Inflammatory macrophage (primary cell): ENCODE measurements around the gene DESI2.
"Not testable (repeated sequence)": the region's sequence is repeated elsewhere in the genome, so short reads cannot be mapped to it uniquely, and the experiment has no call there.

Experiments
- DNase-seq, 2 donors: peaks; one replicate each; pipeline ENCODE4 v3.0.0-alpha.2; 2020 to 2022

The DESI2 gene

DNA sequence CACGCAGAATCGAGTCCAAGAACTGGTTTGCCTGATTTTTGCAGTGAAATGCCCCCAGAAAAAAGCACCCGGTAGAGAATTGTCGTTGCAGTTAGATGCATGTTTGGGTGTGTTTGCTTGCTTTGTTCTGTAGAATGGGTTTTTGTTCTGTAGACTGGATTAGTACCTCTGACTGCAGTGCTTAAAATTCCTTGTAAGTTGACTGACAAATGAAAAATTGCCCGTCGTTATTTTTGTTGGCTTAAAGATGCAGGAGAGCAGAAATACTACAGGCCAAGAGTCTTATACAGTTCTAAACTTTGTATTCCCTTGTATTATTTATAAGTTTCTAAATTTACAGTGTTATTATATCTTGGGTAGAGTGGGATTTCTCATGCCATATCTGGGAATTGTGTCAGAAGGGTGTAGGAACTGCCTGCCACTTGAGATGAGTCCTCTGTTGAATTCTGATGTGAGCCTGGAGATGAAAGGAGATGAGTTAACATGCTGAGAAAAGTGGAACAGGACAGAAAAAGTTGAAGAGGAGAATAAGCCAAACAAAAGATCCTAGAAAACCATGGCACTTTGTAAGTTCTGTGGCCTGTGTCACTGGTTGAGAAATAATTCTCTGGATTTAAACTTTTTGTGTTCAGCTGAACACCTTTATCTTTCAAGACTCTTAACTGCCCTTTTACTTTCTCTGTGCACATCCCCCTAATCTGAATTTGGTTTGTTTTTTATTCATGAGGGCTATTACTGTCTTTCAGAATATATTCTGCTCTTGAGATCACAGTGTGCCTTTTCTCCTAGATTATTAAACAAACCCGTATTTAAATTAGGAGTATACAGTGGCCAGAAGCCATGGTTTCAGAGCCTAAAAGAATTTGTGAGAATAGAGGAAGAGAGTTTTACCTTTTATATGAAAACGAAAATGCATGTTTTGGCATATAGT is 1.4 kb downstream of the DESI2 start:
- DNase-seq: no peak

DNA sequence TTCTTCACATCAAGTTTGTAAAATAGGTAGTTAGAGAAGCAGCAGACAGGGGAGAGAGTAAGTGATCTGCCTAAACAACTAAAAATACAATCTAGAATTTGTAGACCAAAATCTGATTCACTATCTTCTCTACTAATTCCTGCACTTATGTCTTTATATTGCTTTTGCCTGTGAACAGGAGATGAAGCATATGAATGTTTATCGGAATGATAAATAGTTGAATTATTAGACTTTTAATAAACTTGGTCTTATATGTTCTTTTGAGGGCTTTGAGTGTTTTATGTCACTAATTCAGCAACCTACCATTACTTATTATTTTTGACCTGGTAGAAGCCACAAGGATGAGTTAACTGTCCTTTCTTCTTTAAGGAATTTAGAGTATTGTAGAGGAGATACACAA is 2.3 kb downstream of the DESI2 start:
- no peak for DNase-seq

DNA sequence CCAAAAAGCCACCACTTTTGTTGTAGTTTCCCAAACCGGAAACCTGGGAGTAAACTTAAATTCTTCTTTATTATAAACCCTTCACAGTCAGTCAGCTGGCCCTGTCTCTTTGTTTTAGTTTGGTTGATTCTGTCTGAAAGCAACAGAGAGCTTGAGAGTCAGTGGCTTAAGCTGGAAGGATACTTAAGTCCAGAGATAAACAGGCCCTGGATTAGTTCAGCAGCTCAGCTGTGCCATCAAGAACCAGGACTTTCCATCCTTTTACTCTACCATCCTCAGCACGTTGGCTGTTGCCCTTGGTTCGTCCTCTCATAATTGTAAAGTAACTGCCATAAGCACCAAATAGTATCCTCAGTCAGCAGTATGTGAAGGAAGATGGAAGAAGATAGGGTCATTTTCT is 4.5 kb downstream of the DESI2 start:
- DNase-seq: no peak

DNA sequence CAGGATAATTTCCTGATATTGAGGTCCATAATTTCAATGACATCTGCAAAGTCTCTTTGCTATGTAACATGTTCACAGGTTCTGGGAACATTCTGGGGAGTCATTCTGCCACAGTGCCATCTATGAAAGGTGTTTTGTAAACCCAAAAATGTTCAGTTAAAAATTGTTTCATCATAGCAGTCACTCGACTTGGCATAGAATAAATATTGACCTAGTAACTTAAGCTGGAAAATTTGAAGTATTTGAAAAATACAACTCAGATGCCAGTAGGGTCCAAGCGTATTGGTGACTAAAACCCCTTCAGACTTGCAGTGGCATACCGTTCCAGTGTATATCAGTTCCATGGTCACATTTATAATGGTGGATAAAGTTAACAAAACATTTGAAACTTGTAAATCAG is 6.8 kb downstream of the DESI2 start:
- DNase-seq: no peak

- DNase-seq: no peak
Measured at GRCh38 chr1:244660595-244660994, 7.7 kb downstream of the DESI2 start.

DNA sequence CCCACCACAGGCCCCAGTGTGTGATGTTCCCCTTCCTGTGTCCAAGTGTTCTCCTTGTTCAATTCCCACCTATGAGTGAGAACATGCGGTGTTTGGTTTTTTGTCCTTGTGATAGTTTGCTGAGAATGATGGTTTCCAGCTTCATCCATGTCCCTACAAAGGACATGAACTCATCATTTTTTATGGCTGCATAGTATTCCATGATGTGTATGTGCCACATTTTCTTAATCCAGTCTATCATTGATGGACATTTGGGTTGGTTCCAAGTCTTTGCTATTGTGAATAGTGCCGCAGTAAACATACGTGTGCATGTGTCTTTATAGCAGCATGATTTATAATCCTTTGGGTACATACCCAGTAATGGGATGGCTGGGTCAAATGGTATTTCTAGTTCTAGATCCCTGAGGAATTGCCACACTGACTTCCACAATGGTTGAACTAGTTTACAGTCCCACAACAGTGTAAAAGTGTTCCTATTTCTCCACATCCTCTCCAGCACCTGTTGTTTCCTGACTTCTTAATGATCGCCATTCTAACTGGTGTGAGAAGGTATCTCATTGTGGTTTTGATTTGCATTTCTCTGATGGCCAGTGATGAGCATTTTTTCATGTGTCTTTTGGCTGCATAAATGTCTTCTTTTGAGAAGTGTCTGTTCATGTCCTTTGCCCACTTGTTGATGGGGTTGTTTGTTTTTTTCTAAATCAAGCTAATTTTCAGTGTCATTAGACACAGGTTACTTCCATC is 8.8 kb downstream of the DESI2 start:
- DNase-seq: not testable (repeated sequence)

- no peak for DNase-seq
Measured at GRCh38 chr1:244662599-244662998, 9.7 kb downstream of the DESI2 start.

- no peak for DNase-seq
Measured at GRCh38 chr1:244664353-244664752, 11.4 kb downstream of the DESI2 start.

DNA sequence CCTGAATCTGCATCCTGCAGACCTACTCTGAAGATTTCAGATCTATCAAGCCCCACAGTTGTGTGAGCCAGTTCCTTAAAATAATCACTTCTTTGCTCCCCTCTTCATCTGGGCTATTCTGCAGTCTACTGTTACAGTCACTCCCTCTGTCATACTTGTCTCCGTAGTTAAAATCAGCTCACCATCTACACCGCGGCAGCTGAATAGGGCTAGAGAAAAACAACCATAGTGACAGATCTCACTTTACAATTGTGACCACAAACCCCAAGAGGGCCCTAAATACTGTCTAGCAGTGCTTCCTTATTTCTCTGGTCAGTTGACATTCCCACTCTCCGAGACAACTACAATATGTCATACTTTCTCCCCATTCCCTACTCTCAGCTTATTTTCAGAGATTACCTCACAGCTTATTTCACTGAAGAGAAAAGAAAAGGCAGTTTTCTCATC is 12.9 kb downstream of the DESI2 start:
- DNase-seq: peak; percentile 58 to 68

- DNase-seq: peak; percentile 68 to 75
Measured at GRCh38 chr1:244666672-244667418, 13.9 kb downstream of the DESI2 start.

DNA sequence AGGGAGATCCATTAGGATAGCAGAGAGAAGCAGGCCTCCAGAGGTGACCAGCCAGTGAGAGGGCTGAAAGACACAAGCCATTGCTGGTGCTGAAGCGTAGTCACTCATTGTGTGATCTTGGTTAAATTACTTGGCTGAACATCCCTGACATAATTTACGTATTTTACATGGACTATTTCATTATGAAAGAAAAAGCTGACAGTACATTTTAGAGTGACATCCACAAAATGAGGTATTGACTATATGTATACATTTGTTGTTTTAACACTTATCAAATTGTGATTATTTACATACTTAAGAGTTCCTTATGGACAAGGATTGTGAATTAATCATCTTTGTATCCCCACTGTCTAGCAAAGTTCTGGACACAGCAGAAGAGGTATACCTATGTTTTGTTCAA is 14.9 kb downstream of the DESI2 start:
- no peak for DNase-seq

DNA sequence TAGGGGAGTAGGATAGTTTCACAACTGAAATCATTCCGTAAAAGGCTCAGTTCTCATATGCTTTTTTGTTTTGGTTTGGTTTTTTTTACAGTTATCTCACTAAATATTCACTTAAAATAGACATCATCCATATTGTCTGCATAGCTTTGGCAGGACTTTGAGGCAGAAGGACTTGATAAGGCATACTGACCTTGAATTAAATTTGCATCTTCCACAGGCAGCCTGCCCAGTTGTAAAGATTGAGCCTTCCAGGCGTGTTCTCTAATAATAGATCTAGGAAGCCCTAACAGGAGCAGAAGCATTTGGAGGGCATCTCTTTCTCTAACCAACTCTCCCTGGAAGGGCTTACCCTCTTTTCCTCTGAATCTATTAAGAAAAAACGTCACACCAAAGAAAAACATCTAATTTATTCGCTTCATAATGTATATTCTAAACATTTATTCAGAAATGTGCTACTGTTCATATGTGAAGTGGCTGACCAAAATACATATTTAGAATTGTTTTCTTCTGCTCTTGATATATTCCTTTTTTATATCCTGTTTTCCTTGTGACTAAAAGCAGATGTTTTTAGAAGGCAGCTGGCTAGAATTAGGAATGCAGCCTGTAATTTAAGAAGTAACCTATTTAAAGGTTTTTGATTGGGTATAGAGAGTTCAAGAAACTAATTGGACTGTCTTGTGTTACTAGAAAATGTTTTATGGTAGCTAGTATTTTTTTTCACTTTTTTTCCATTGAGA is 20.2 kb downstream of the DESI2 start:
- no peak for DNase-seq

GRCh38 chr1:244674446-244674845 is 21.5 kb downstream of the DESI2 start:
- no peak for DNase-seq

DNA sequence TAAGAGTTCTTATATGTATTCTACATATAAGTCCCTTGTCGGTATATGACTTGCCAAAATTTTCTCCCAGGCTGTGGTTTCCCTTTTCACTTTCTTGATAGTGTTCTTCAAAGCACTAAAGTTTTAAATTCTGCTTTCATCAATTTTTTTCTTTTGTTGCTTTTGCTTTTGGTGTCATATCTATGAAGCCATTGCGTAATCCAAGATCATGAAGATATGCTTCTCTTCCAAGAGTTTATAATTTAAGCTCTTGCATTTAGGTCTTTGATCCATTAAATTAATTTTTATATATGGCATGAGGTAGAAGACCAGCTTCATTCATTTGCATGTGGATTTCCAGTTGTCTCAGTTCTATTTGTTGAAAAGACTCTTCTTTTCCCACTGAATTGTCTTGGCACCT is 22.2 kb downstream of the DESI2 start:
- DNase-seq: no peak

DNA sequence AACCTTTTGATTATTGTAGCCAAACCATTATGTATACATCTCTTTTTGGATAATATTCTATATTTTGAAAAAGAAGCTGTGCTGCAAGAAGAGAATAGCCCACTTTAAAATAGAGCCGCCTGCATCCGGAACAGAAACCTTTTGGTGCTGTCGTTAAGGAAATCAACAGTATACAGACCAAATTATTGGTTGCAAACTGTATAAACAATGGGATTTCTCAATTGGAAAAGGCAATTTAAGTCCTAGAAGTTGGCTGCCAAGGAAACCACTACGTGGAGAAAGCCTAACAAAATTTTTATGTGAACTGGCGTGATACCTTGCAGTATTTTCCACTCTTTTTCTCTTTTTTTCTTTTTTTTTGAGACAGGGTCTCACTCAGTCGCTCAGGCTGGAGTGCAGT is 25.8 kb downstream of the DESI2 start:
- no peak for DNase-seq

GRCh38 chr1:244680667-244681066 is 27.7 kb downstream of the DESI2 start:
- no peak for DNase-seq

DNA sequence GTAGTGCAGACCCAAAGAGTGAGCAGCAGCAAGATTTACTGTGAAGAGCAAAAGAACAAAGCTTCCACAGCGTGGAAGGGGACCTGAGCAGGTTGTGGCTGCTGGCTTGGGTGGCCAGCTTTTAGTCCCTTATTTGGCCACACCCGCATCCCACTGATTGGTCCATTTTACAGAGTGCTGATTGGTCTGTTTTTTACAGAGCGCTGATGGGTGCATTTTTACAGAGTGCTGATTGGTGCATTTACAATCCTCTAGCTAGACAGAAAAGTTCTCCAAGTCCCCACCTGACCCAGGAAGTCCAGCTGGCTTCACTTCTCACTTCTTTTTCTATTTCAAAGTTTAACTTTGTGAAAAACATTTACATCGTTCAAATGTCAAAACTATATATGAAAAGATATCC is 29.2 kb downstream of the DESI2 start:
- DNase-seq: not testable (repeated sequence)

DNA sequence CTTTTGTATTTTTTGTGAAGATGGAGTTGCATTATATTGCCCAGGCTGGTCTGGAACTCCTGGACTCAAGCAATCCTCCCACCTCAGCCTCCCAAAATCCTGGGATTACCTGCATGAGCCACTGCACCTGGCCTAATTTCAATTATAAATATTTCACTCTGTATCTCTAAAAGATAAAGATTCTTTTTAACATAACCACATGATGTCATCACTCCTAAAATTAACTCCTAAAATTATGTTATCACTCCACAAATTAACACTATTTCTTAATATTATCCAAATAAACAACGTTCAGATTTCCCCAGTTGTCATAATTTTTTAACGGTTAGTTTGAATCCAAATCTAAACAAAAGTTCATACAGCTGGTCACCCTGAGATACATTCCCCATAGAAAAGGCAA is 43.0 kb downstream of the DESI2 start:
- DNase-seq: no peak

DNA sequence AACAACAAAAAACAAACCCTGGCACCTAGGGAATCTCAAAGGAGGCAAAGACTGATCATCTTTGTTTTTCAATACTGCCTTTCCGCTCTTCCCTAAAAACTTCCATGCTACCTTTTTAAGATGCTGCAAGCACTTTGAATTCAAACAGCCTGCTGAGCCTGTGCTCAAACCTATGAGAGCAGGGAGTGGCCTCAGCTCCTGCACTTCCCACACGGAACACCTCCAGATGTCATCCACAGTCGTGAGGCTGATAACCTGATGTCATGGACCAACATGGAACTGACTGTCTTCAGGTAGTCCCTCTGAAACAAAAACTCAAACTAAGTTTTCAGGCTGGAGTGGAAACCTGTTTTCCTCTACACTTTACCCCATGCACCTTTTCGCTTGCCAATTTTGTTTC is 46.8 kb downstream of the DESI2 start:
- DNase-seq: no peak

GRCh38 chr1:244700808-244701207 is 47.9 kb downstream of the DESI2 start:
- DNase-seq: no peak

- DNase-seq: no peak
Measured at GRCh38 chr1:244702620-244703019, 49.7 kb downstream of the DESI2 start.

DNA sequence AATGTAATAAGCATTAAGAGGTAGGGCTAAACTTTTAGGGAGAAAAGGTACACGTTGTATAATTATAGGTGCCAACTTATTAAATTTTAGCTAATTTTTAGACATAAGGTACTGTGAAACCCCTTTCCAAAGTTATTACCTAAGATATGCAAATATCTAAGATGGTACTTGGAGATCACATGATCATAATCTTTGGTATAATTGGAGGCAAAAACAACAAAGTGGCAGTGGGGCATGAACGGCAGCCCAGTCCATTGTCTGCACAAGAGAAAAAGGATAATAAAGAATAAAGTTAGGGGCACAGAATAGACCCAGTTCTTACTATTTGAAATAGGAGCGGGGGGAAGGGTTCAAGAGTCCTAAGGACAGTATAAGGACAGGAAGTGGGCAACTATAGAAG is 51.2 kb downstream of the DESI2 start:
- no peak for DNase-seq
